OCI-LY1 (cell line): ENCODE data around the gene PDZRN3.

Experiments used
- CTCF ChIP-seq: fragments of 200-600 bp; sonication (generic), shearing (Covaris generic); IDR thresholded peaks from 2 replicates; pipeline ENCODE4 v1.5.1; 2017; ENCODE audit warnings: mild to moderate bottlenecking, antibody characterized with exemption, low read length, moderate library complexity, mixed read lengths
- EZH2 ChIP-seq: fragments of 200-600 bp; sonication (generic), shearing (Covaris generic); IDR thresholded peaks from 2 replicates; pipeline ENCODE4 v1.8.0; 2017; ENCODE audit warnings: borderline replicate concordance, mixed run types, mild to moderate bottlenecking, antibody characterized with exemption, low read length, moderate library complexity, mixed read lengths

GRCh38 chr3:73525591-73525990 is 99.2 kb downstream of the PDZRN3 start:
- no peak for TF ChIP-seq CTCF
- no peak for TF ChIP-seq EZH2
